ENCODE data around the gene BEST3.

- TF ChIP-seq CTCF (conservative IDR thresholded peaks at IDR 0.05) = no peak
- TF ChIP-seq ZFX (IDR thresholded peaks at IDR 0.05) = no peak
These were observed 15.4 kb upstream of the BEST3 start for GRCh38 chr12:69714542-69714941.

All from C4-2B (cell line).